Mesothelial cell of epicardium (in vitro differentiated cells): ENCODE data around the gene GON4L. TPM values are rescaled to one million over a fixed set of nuclear protein-coding genes. Genes with fewer than 3 reads are reported as not detected.

Source experiments
- DNase-seq, 2 experiments: peaks; one replicate each; pipeline ENCODE4 v3.0.0; 2021; ENCODE audit warnings: low spot score in 2 of 2; ENCODE audit not compliant: unreplicated experiment in 2 of 2
- H3K27ac Mint-ChIP-seq: 2 replicates; pipeline ENCODE4 v1.8.0; 2021; ENCODE audit warnings: mixed read lengths
- H3K27me3 Mint-ChIP-seq: 2 replicates; pipeline ENCODE4 v1.8.0; 2021; ENCODE audit warnings: low read depth, mixed read lengths
- H3K36me3 Mint-ChIP-seq: 2 replicates; pipeline ENCODE4 v1.8.0; 2021; ENCODE audit warnings: mixed read lengths
- H3K4me1 Mint-ChIP-seq: 2 replicates; pipeline ENCODE4 v1.8.0; 2021; ENCODE audit warnings: mixed read lengths
- H3K4me3 Mint-ChIP-seq: 2 replicates; pipeline ENCODE4 v1.8.0; 2021; ENCODE audit warnings: mild to moderate bottlenecking, moderate library complexity, mixed read lengths
- H3K9me3 Mint-ChIP-seq: 2 replicates; pipeline ENCODE4 v1.8.0; 2021; ENCODE audit warnings: mixed read lengths
- total RNA-seq: library from RNA; stranded (reverse); gene quantifications from 3 replicates; pipeline ENCODE4 v1.2.1, GENCODE V29; 2021
- TF ChIP-seq, protein P1 (sequence below): fragments of 200-600 bp; sonication (generic); IDR thresholded peaks from one replicate; pipeline ENCODE4 v1.5.0; 2021; ENCODE audit warnings: antibody characterized with exemption; ENCODE audit not compliant: unreplicated experiment

Gene GON4L
- total RNA-seq, 1 donor from 2014 or later, result 70.1 TPM

DNA sequence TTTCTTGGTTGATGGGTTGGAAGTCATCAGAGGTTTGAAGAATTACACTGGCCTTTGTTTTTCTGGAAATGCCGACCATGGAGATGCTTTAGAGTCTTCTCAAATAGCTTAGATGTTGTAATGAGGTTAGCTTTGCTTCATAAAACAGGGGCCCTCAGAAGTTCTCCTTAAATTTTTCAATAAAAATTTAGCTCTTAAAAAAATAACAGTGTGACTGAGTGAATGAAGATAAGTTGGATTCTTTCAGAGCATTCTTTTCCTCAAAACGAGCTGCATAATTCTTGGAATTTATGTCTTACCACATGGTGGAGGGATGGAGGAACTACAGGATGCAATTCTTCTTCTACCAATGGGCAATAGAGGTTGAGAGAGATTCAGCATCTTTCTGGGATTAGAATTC, 25.8 kb upstream of the GON4L start:
- DNase-seq, result no peak
- peaks cover 34% of the 10 kb centered on the region for H3K27me3 Mint-ChIP-seq
- H3K36me3 Mint-ChIP-seq, result no peaks in the 10 kb centered on the region
- no peak overlapping the region for H3K27ac Mint-ChIP-seq
- H3K9me3 Mint-ChIP-seq, result no peaks in the 10 kb centered on the region
- H3K4me1 Mint-ChIP-seq, result no peaks in the 10 kb centered on the region
- TF ChIP-seq, protein P1, sequence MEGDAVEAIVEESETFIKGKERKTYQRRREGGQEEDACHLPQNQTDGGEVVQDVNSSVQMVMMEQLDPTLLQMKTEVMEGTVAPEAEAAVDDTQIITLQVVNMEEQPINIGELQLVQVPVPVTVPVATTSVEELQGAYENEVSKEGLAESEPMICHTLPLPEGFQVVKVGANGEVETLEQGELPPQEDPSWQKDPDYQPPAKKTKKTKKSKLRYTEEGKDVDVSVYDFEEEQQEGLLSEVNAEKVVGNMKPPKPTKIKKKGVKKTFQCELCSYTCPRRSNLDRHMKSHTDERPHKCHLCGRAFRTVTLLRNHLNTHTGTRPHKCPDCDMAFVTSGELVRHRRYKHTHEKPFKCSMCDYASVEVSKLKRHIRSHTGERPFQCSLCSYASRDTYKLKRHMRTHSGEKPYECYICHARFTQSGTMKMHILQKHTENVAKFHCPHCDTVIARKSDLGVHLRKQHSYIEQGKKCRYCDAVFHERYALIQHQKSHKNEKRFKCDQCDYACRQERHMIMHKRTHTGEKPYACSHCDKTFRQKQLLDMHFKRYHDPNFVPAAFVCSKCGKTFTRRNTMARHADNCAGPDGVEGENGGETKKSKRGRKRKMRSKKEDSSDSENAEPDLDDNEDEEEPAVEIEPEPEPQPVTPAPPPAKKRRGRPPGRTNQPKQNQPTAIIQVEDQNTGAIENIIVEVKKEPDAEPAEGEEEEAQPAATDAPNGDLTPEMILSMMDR, result peak; percentile 15
- H3K4me3 Mint-ChIP-seq, result no peak overlapping the region

DNA sequence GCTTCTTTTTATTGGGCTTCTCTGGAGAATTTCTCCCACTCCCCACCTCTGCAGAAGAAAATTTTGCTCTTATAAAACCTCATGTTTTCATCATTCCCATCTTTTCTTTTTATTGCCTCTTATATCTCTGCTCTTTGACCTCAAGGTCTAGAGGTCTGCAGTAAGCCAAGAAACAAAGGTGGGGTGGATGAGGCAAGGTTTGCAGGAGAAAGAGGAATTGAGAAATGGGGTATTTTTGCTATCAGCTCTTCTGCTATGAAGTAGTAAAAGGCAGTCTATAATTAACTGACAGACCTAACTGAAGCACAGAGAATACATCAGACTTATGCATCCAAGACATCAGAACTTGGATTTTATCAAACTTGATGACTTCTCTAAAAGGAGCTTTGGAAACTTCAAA, 25.2 kb upstream of the GON4L start:
- no peaks in the 10 kb centered on the region for H3K4me1 Mint-ChIP-seq
- H3K36me3 Mint-ChIP-seq, result no peaks in the 10 kb centered on the region
- no peak for DNase-seq
- TF ChIP-seq, protein P1, result no peak
- H3K4me3 Mint-ChIP-seq, result no peak overlapping the region
- H3K27ac Mint-ChIP-seq, result no peak overlapping the region
- no peaks in the 10 kb centered on the region for H3K9me3 Mint-ChIP-seq
- H3K27me3 Mint-ChIP-seq, result peaks cover 34% of the 10 kb centered on the region

DNA sequence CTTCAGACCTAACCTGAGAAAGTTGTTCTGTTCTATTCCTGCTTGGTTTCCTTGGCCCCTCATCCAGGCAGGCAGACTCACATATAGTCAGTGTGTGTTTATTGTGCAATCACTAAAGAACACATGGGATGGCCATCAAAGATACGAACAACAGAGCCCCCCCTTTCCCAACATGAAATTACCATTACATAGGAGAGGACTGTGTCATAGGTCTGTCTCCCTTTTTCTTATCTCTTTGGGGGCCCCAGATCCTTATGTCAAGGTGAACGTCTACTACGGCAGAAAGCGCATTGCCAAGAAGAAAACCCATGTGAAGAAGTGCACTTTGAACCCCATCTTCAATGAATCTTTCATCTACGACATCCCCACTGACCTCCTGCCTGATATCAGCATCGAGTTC, 23.9 kb upstream of the GON4L start:
- DNase-seq, result no peak
- TF ChIP-seq, protein P1, result no peak
- Mint-ChIP-seq H3K4me3 (no peak overlapping the region), H3K4me1 (no peaks in the 10 kb centered on the region), H3K27ac (no peak overlapping the region), H3K36me3 (no peaks in the 10 kb centered on the region), H3K9me3 (no peaks in the 10 kb centered on the region), H3K27me3 (peaks cover 34% of the 10 kb centered on the region)

DNA sequence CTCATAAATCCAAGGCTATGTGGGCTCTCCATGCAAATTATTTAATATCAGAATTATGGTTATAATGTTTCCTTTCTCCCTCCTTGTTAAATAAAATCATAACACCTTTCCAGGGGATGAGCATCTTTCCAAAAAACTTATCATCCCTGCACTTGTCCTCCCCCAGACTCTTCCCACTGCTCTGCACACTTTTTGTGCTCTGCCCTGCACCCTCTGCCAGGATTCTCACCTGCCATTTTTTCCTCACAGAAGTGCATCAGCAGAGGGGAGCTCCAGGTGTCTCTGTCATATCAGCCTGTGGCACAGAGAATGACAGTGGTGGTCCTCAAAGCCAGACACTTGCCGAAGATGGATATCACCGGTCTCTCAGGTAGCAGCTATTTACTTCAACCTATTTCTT, 23.2 kb upstream of the GON4L start:
- Mint-ChIP-seq H3K36me3 (no peaks in the 10 kb centered on the region), H3K4me1 (no peaks in the 10 kb centered on the region), H3K4me3 (no peak overlapping the region), H3K9me3 (no peaks in the 10 kb centered on the region), H3K27ac (no peak overlapping the region), H3K27me3 (peaks cover 34% of the 10 kb centered on the region)
- no peak for DNase-seq
- TF ChIP-seq, protein P1, result no peak

DNA sequence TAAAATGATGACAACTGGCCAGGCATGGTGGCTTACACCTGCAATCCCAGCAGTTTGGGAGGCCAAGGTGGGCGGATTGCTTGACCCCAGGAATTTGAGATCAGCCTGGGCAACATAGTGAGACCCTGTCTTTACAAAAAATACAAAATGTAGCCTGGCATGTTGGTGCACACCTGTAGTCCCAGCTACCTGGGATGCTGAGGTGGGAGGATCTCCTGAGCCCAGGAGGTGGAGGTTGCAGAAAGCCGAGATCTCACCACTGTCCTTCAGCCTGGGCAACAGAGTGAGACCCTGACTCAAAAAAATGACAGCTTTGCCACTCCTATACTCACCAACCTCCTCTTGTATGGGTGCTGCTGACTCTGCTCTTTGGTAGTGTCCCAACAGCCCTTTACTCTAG, 20.9 kb upstream of the GON4L start:
- H3K27me3 Mint-ChIP-seq, result peaks cover 27% of the 10 kb centered on the region
- no peaks in the 10 kb centered on the region for H3K4me1 Mint-ChIP-seq
- no peaks in the 10 kb centered on the region for H3K9me3 Mint-ChIP-seq
- no peak overlapping the region for H3K27ac Mint-ChIP-seq
- TF ChIP-seq, protein P1, result no peak
- H3K4me3 Mint-ChIP-seq, result no peak overlapping the region
- no peak for DNase-seq
- H3K36me3 Mint-ChIP-seq, result no peaks in the 10 kb centered on the region

DNA sequence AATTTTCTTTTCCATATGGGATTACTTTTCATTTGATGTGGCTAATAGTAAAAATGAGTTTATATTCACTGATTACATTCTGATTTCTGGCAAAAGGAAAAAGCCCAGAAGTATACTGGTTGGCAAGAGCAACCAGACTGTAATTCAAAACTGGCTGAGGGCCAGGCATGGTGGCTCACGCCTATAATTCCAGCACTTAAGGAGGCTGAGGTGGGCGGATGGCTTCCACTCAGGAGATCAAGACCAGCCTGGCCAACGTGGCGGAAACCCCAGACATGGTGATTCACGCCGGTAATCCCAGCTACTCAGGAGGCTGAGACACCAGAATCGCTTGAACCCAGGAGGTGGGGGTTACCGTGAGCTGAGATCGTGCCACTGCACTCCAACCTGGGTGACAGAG, 16.8 kb upstream of the GON4L start:
- Mint-ChIP-seq H3K27ac (no peak overlapping the region), H3K4me3 (no peak overlapping the region), H3K9me3 (no peaks in the 10 kb centered on the region), H3K4me1 (no peaks in the 10 kb centered on the region), H3K27me3 (peaks cover 27% of the 10 kb centered on the region), H3K36me3 (no peaks in the 10 kb centered on the region)
- TF ChIP-seq, protein P1, result no peak
- DNase-seq, result no peak
